ENCODE results near the gene SHISAL1.

- TF ChIP-seq CTCF (IDR thresholded peaks at IDR 0.05 in 8 of 11, conservative IDR thresholded peaks at IDR 0.05 in 3 of 11) (no peak), POLR2AphosphoS5 (IDR thresholded peaks at IDR 0.05) (no peak)
Observed at GRCh38 chr22:44220727-44221680, 91.7 kb downstream of the SHISAL1 start.
